OCI-LY1 (cell line): Measurements from ENCODE around the gene PNMA6E.

Experiments
- EZH2 ChIP-seq: fragments of 200-600 bp; sonication (generic), shearing (Covaris generic); IDR thresholded peaks from 2 replicates; pipeline ENCODE4 v1.8.0; 2017; ENCODE audit warnings: borderline replicate concordance, mixed run types, mild to moderate bottlenecking, antibody characterized with exemption, low read length, moderate library complexity, mixed read lengths
- TF ChIP-seq, protein P1 (sequence below): fragments of 200-600 bp; sonication (generic), shearing (Covaris generic); IDR thresholded peaks from 2 replicates; pipeline ENCODE4 v1.5.1; 2017; ENCODE audit warnings: mild to moderate bottlenecking, antibody characterized with exemption, low read length, moderate library complexity, mixed read lengths

DNA sequence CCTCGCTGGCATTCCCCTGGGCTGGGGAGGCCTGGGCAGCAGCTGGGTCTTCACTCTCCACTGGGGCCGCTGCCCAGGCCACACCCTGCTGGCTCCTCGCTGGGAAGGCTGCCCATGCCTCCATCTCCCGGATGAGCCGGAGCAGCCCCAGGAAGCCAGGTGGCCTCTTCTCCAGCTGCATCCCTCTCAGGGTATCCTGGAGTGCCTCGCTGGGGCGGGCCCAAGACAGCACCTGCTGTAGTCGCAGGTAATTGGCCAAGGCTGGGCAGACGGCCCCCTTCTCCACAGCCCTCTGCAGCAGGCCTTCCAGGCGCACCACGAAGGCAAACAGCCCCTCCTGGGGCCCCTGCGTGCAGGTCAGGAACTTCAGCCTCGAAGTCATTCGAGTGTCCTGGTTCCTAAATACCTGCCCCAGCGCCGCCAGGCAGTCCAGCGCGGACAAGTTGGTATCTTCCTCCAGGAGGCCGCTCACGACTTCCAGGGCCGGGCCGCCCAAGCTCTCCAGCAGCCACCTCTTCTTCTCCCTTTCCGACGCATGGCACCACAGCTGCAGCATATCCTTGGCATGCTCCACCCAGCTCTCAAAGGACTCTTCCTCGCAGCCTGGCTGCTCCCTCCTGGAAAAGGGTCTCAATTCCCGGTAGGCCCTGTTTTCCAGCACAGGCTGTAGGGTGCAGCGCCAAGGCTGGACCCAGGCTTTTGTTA is 3.7 kb downstream of the PNMA6E start:
- TF ChIP-seq, protein P1, sequence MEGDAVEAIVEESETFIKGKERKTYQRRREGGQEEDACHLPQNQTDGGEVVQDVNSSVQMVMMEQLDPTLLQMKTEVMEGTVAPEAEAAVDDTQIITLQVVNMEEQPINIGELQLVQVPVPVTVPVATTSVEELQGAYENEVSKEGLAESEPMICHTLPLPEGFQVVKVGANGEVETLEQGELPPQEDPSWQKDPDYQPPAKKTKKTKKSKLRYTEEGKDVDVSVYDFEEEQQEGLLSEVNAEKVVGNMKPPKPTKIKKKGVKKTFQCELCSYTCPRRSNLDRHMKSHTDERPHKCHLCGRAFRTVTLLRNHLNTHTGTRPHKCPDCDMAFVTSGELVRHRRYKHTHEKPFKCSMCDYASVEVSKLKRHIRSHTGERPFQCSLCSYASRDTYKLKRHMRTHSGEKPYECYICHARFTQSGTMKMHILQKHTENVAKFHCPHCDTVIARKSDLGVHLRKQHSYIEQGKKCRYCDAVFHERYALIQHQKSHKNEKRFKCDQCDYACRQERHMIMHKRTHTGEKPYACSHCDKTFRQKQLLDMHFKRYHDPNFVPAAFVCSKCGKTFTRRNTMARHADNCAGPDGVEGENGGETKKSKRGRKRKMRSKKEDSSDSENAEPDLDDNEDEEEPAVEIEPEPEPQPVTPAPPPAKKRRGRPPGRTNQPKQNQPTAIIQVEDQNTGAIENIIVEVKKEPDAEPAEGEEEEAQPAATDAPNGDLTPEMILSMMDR = no peak
- no peak for TF ChIP-seq EZH2
